Measurements from ENCODE around the gene KDM5B.

DNA sequence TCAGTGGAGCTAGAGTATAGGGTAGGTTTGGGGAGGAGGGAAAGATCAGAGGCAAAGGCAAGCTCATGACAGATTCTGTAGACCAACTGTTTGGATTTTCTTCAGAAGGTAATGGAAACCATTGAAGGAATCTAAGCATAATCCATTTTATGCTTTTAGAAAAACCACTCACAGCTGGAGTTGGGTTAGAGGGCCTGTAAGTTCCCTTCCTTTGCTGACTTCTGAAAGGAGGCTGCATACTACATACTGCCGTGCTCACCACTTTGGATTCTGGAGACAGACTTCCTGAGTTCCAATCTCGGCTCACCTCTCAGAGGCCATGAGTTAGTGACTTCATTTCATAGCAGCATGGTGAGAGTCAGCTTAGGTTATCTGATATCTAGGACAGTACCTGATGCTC lies 91.6 kb downstream of the KDM5B start:
- no peak for TF ChIP-seq POLR2A (IDR thresholded peaks at IDR 0.05; ENCODE audit: low read length)
- no peak for TF ChIP-seq GATA1 (IDR thresholded peaks at IDR 0.05; ENCODE audit: low read depth, low read length)
